Measurements from ENCODE around the gene SLC35F1.

The SLC35F1 gene

DNA sequence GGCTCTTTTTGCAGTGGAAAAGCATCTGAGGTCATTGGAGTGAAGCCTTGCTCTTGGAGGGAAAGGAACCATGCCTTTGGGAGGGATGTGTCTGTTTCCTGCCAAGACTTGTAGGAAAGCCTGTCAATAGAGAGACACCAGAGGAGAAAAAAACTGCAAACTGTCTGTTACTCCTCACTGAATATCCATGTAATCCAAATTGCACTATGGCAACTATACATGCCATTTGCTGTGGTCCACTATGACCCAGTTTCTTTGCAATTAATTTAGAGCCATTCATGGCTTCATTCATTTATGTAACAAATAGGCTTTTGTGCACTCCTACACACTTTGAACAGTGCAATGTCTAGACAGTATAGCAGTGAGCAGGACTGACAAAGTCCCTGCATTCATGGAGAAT lies 296.5 kb downstream of the SLC35F1 start:
- no peak for FAIRE-seq

DNA sequence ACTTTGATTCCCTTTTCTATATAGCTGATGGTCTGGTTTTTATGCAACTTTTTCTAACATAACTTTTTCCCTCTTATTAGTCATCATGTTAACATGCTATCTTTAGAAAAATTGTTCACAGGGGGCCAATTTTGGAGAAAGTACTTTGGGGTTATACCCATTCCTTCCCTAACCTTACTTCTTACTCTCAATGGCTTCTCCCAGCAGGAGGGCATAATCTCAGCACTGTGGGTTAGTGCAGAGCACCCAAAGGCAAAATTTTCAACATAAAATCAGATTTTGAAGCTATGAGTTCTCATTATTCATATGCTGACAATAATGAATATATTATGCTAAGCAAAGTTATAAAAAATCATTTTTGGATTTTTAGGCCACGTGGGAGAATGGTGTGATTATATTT lies 299.2 kb downstream of the SLC35F1 start:
- no peak for FAIRE-seq

DNA sequence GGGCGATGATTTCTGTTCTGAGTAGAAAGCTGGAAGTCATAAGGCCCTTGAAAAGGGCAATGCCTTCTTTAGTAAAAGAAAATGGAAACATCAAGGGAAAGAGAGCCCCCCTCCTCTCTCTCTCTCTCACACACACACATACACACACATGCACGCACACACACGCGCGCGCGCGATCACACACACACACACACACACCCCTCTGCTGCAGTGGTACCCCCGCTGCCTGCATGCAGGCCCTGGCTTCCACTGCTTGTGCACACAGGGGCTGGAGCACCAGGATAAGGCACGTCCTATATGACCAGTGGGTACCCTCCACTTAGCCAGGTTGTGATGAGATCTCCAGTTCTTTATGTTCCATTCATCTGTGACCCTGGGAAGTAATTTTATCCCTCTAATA lies 300.9 kb downstream of the SLC35F1 start:
- FAIRE-seq = no peak

- FAIRE-seq = no peak
Measured at GRCh38 chr6:118212451-118213173, 305.5 kb downstream of the SLC35F1 start.

- FAIRE-seq = no peak
Measured at GRCh38 chr6:118215269-118215668, 308.2 kb downstream of the SLC35F1 start.

- no peak for FAIRE-seq
Measured at GRCh38 chr6:118216751-118217150, 309.7 kb downstream of the SLC35F1 start.

DNA sequence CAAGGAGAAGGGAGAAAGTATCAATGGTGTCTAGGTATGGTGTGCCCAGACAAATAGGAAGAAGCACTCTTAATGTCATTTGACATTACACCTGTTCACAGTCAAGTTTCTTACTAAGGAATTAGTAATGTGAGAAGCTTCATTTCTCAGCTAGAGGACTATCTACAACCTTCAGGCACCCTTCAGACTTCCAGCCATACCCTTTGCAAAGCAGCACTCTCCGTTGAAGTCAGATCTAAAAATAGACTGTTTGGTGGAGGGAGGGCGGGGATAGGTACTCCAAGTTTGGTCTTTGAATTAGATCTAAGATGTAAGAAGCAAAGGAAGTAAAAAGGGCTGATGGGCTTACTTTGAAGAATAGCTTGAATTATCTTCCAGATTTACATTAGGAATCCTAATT lies 311.1 kb downstream of the SLC35F1 start:
- no peak for FAIRE-seq

DNA sequence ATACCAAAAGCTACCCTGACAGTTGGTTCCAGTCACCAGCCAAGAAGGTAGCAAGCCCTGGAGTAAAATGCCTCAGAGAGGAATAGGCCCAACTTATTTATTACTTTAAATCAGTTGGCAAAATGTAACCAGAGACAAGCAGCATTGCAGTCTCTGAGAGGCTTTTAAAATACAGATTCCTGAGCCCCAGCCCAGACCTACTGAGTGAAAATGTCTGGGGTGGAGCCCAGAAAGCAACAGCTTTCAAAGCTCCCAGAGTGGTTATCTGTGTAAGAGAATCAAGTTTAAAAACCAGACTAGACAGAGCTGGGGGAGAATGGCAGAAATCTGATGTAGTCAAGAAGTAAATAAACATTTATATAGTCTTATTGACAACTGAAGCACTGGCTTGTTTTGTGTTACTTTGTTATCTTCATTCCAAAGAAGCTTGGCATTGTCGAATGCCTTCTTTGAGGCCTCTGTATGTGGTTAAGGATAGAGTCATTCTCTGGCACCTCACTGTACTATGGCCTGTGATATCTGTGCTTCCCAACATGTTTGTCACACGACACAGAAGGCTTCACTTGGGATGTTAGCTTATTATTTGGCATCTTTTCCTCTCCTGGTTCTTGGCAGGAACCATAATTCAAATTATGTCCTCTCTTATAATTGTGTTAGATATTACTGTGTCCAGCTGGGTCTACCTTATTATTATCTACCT lies 313.5 kb downstream of the SLC35F1 start:
- FAIRE-seq = no peak

DNA sequence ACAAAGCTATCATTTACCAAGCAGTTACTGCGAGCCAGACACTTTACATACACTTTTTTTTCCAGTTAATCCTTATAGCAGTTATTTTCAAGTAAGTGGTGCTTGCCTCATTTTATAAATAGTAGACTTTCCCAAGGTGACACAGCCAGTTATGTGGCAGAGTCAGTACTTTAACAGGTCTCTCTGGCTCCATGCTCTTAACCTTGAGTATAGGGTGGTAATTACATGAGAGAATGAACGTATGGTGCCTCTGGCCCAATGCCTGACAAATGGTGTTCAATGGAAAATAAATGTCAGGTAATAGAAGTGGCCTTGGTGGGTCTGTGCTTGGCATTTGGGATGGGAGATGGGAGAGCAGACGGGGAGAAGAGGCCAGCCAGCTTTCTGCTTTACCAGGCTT lies 316.3 kb downstream of the SLC35F1 start:
- no peak for FAIRE-seq

GRCh38 chr6:118228886-118229285 lies 321.8 kb downstream of the SLC35F1 start:
- no peak for FAIRE-seq

DNA sequence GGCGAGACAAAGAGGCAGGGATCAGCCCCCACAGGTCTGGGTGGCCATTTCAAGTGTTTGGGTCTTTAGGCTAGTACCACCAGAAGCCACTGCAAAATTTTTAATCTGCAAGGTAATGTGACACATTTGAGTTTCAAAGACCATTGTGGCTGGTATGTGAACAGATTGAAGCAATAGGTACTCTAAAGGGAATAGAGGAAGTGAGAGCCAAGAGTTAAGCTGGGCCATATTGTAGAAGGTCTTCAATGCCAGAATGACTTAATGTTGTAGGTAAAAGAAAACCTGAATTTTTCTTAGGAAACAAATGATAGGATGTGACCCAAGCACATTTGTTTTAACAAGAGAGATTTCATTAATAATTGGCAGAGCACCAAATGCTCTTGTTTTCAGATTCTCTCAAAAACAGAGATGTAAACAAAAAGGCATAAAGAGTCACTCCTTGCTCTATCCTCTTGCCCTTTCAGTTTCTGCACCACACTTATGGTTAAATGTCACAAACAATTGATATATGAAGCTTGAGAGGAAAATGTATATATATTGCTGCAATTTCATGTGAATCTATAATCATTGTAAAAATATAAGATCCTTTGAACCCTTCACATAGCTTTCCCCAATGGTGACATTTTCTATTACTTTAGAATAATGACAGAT lies 333.9 kb downstream of the SLC35F1 start:
- no peak for FAIRE-seq

DNA sequence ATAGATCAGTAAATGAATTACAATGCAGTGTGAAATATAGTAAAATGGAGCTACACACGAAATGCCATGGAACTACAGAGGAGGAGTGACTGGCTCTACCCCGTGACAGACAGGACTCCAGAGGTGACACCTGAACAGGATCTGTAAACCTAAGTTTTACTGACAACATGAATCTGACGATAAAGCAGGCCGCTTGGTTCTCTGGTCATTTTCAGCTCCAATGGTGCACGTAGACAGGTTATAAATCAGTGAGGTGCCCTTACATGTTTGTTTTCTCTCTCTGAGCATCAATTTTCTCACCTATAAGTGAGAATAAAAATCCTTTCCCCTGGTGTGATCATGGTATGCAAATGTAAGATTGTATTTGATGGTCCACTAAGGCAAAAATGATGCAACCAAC lies 339.3 kb downstream of the SLC35F1 start:
- no peak for FAIRE-seq

DNA sequence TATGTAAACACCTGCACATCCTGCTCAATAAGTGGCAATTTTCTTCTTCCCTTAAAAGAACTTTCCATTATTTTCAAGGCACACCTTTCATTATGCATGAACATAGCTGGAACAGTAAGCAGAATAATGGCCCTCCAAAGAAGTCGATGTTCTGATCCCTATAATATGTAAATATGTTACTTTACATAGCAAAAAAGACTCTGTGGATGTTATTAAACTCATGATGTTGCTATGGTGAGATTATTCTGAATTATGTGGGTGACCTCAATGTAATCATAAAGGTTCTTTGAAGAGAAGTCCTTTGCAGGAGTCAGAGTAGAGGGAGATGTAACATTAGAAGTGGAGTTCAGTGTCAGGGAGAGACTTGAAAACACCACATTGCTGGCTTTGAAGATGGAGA lies 341.1 kb downstream of the SLC35F1 start:
- FAIRE-seq = no peak

DNA sequence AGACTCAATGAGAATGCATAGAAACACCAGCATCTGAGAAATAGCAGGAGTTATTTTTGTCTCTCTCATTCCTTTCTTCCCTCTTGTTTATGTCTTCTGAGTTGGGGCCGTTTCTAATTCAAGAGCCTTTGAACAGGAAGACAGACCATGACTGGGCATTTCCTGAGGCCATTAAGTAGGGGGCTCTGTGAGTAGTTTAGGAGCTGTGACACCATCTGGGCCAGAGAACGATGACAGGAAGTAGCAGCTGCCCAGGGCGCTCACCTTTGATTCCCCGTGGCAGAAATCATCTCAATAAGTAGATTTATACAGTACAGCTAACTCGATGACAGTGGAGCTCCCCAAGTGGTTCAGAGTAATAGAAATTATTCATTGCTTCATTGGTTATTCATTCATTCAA lies 342.6 kb downstream of the SLC35F1 start:
- FAIRE-seq = no peak

DNA sequence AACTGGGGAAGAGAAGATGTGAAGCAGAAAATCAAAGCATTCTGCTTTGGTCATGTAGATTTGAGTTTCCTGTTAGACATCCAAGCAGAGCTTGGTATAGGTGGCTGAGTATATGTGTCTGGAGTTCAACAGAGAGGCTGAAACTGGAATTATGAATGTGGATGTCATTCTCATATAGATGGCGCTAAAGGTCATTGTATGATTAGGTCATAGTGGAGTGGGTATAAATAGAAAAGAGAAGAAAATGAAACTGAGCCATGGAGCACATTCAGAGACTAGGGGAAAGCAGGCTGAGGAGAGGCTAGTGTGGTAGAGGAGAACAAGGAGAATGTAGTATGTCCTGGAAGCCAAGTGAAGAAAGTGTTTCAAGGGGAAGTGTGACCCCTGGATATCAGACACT lies 345.4 kb downstream of the SLC35F1 start:
- no peak for FAIRE-seq

- FAIRE-seq = no peak
Measured at GRCh38 chr6:118253741-118254140, 346.7 kb downstream of the SLC35F1 start.

- no peak for FAIRE-seq
Measured at GRCh38 chr6:118260833-118261232, 353.8 kb downstream of the SLC35F1 start.

- FAIRE-seq = no peak
Measured at GRCh38 chr6:118263921-118264486, 356.9 kb downstream of the SLC35F1 start.

GRCh38 chr6:118269659-118270058 lies 362.6 kb downstream of the SLC35F1 start:
- FAIRE-seq = no peak

- no peak for FAIRE-seq
Measured at GRCh38 chr6:118277631-118278030, 370.6 kb downstream of the SLC35F1 start.

DNA sequence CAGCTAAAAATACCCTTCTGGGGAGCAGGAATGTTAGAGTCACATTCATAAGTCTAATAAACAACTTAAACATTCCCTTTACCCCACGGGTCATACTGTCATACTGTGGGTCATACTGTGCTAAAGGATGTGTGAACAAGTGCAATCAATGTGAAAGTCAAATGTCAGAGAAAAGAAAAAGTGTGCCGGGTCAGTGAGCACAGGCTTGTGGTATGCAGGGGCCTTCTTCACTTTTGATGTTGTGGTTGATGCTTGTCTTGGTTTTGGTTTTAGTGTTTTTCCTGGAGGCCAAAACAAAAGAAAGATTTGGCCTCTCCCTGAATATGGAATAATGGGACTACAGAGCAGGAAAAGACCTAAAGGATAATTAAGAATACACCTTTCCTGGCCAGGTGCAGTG lies 373.1 kb downstream of the SLC35F1 start:
- FAIRE-seq = no peak

DNA sequence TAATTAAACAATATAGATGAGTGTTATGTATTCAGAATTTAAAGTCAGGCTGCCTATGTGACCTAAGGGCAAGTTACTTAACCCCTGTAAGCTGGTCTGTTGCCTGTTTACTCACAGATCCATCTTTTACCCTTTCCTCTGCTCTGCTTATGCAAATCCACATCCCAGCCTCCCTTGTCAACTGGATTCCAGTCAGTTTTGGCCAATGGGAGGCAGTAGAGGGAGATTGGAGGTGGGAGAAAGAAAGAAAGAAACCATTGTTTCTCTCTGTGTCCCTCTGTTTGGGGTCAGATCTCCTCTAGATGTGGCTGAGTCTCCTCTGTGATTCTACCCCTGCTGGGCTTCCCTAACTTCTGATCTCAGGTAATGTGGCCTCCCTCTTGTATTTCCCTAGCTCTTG lies 374.2 kb downstream of the SLC35F1 start:
- FAIRE-seq = no peak

- peak; percentile 93 for FAIRE-seq
Measured at GRCh38 chr6:118283766-118284165, 376.7 kb downstream of the SLC35F1 start.

All from A204.1 (cell line).